Measurements from ENCODE around the gene IL32. TPM values are rescaled to one million over a fixed set of nuclear protein-coding genes. Genes with fewer than 3 reads are reported as not detected.

The IL32 gene
- total and polyA plus RNA-seq, 9 of the 15 experiments (the other 6 are each of a cell fraction or from before 2014, with no cell fraction given), result 0.21 to 2.2 (median 0.37) TPM; not detected in 3

DNA sequence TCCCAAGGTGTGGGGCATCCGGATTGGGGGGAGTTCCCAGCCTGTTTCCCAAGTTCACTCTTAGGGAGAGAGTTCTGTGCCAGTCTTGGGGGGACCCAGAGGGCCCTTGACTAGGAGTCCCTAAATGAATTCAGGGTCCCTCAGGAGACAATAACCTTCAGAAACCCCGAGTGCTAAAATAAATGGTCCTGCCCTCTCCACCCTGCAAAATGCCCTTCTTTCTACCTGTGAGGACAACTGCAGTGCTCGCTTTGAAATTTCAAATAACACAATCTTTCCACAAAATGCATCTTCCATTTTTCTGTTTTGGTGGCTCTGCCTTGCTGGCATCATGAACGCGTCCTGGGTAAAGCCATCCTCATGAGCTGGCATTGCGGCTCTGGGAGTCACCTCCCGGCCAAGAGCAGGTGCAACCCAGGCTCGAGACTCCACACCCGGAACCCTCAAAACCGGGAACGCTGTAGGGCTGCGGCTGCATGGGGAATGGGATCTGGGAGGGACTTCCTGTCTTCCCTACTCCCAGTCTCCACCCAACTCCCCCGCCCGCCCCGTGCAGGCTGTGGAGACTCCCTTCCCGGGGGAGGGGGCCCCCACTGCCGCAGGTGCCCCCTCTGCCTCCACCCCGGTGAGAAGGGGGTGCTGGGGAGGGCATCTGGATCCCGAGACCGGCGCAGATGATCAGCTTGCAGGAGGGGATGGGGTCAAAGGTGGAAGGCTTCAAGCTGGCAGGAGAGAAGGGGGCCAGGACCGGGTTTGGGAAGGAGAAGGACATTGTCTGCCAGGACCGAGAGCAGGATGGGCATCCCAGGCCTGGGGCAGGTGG is 46.8 kb downstream of the IL32 start, which contains the start of gene ZNF205 (continued):
- TF ChIP-seq, protein P1, sequence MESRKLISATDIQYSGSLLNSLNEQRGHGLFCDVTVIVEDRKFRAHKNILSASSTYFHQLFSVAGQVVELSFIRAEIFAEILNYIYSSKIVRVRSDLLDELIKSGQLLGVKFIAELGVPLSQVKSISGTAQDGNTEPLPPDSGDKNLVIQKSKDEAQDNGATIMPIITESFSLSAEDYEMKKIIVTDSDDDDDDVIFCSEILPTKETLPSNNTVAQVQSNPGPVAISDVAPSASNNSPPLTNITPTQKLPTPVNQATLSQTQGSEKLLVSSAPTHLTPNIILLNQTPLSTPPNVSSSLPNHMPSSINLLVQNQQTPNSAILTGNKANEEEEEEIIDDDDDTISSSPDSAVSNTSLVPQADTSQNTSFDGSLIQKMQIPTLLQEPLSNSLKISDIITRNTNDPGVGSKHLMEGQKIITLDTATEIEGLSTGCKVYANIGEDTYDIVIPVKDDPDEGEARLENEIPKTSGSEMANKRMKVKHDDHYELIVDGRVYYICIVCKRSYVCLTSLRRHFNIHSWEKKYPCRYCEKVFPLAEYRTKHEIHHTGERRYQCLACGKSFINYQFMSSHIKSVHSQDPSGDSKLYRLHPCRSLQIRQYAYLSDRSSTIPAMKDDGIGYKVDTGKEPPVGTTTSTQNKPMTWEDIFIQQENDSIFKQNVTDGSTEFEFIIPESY (CRISPR knock-in tag; IDR thresholded peaks at IDR 0.05), result no peak
- peak; percentile 68 for TF ChIP-seq TBP (optimal IDR thresholded peaks at IDR 0.05; ENCODE audit: low read depth, low read length)
- TF ChIP-seq, protein P2, sequence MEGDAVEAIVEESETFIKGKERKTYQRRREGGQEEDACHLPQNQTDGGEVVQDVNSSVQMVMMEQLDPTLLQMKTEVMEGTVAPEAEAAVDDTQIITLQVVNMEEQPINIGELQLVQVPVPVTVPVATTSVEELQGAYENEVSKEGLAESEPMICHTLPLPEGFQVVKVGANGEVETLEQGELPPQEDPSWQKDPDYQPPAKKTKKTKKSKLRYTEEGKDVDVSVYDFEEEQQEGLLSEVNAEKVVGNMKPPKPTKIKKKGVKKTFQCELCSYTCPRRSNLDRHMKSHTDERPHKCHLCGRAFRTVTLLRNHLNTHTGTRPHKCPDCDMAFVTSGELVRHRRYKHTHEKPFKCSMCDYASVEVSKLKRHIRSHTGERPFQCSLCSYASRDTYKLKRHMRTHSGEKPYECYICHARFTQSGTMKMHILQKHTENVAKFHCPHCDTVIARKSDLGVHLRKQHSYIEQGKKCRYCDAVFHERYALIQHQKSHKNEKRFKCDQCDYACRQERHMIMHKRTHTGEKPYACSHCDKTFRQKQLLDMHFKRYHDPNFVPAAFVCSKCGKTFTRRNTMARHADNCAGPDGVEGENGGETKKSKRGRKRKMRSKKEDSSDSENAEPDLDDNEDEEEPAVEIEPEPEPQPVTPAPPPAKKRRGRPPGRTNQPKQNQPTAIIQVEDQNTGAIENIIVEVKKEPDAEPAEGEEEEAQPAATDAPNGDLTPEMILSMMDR (IDR thresholded peaks at IDR 0.05 in 2 of 3, conservative IDR thresholded peaks at IDR 0.05 in 1 of 3; ENCODE audit: insufficient read depth in 2 of 3, low read depth in 1 of 3, low read length in 3 of 3), result 0 out of 6 replicates have a peak, but pooled peaks of 1 of the 3 experiments have one; percentile 0
- TF ChIP-seq MBD2 (IDR thresholded peaks at IDR 0.05; ENCODE audit: borderline replicate concordance, low read depth), result peak; percentile 42; the same call in 1 of the 2 replicates
- peak; percentile 82 for TF ChIP-seq HCFC1 (IDR thresholded peaks at IDR 0.05; ENCODE audit: low read depth, low read length)
- peak; percentile 89 to 96 for TF ChIP-seq MAZ (CRISPR knock-in tag; conservative IDR thresholded peaks at IDR 0.05 in 1 of 2, IDR thresholded peaks at IDR 0.05 in 1 of 2)
- TF ChIP-seq JUNB (CRISPR knock-in tag; conservative IDR thresholded peaks at IDR 0.05), result no peak
- no peak for TF ChIP-seq ZNF354B (CRISPR knock-in tag; IDR thresholded peaks at IDR 0.05)
- TF ChIP-seq ZNF77 (CRISPR knock-in tag; IDR thresholded peaks at IDR 0.05), result no peak
- peak; percentile 31; the same call in 1 of the 2 replicates for TF ChIP-seq NFIC (IDR thresholded peaks at IDR 0.05)
- no peak for TF ChIP-seq FUS (optimal IDR thresholded peaks at IDR 0.05; ENCODE audit: low read depth, low read length)
- TF ChIP-seq MXI1 (IDR thresholded peaks at IDR 0.05; ENCODE audit: low read depth, low read length), result 0 out of 2 replicates have a peak, but pooled peaks have one; percentile 34
- TF ChIP-seq, protein P3, sequence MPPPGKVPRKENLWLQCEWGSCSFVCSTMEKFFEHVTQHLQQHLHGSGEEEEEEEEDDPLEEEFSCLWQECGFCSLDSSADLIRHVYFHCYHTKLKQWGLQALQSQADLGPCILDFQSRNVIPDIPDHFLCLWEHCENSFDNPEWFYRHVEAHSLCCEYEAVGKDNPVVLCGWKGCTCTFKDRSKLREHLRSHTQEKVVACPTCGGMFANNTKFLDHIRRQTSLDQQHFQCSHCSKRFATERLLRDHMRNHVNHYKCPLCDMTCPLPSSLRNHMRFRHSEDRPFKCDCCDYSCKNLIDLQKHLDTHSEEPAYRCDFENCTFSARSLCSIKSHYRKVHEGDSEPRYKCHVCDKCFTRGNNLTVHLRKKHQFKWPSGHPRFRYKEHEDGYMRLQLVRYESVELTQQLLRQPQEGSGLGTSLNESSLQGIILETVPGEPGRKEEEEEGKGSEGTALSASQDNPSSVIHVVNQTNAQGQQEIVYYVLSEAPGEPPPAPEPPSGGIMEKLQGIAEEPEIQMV (tag; conservative IDR thresholded peaks at IDR 0.05; ENCODE audit: low read depth), result no peak
- TF ChIP-seq PHB2 (IDR thresholded peaks at IDR 0.05; ENCODE audit: low read depth), result no peak
- peak; percentile 72 for TF ChIP-seq POLR2G (IDR thresholded peaks at IDR 0.05; ENCODE audit: low read depth, low read length)
- no peak for TF ChIP-seq BRD9 (IDR thresholded peaks at IDR 0.05; ENCODE audit: low read depth, partially characterized antibody)
- TF ChIP-seq L3MBTL2 (IDR thresholded peaks at IDR 0.05), result 0 out of 2 replicates have a peak, but pooled peaks have one; percentile 25
- TF ChIP-seq BDP1 (IDR thresholded peaks at IDR 0.05; ENCODE audit: insufficient read depth, insufficient read length), result no peak
- no peak for TF ChIP-seq POU5F1 (IDR thresholded peaks at IDR 0.05; ENCODE audit: borderline replicate concordance, low read depth, low read length, partially characterized antibody)
- TF ChIP-seq, protein P4, sequence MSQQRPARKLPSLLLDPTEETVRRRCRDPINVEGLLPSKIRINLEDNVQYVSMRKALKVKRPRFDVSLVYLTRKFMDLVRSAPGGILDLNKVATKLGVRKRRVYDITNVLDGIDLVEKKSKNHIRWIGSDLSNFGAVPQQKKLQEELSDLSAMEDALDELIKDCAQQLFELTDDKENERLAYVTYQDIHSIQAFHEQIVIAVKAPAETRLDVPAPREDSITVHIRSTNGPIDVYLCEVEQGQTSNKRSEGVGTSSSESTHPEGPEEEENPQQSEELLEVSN (IDR thresholded peaks at IDR 0.05; ENCODE audit: borderline replicate concordance in 1 of 2, extremely low read depth in 1 of 2, insufficient read depth in 1 of 2, insufficient read length in 1 of 2, low read depth in 1 of 2, low read length in 1 of 2, poor library complexity in 1 of 2, severe bottlenecking in 1 of 2), result no peak
- TF ChIP-seq GTF2A2 (tag; IDR thresholded peaks at IDR 0.05), result no peak
